ENCODE results near the gene LCN10. TPM values are rescaled to one million over a fixed set of nuclear protein-coding genes. Genes with fewer than 3 reads are reported as not detected.

The LCN10 gene
- total and polyA plus RNA-seq, 10 of the 15 experiments (the other 5 are each of a cell fraction or from before 2014, with no cell fraction given) = 0.06 to 1.3 (median 0.21) TPM; not detected in 1

DNA sequence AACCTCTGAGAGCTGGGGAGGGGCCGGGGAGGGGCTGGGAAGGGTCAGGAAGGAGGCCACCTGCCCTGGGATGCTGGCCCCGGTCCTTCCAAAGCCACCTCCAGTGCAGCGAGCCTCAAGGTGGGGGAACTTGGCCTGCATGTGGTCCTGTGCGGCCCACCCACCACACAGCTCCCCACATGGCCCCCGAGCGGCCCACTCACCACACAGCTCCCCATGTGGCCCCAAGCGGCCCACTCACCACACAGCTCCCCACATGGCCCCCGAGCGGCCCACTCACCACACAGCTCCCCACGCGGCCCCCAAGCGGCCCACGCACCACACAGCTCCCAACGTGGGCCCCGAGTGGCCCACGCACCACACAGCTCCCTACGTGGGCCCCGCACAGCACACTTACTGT, 2.0 kb upstream of the LCN10 start:
- 22% methylated on average over 17 of the region's 18 CpGs for WGBS (ENCODE audit: insufficient coverage, insufficient replicate concordance, low lambda C conversion rate, missing lambda C conversion rate)
- H3K4me1 ChIP-seq (ENCODE audit: control insufficient read depth, insufficient read depth, low read length) = peaks cover 15% of the 10 kb centered on the region
- H3K4me2 ChIP-seq (ENCODE audit: control insufficient read depth, insufficient read depth) = no peak overlapping the region
- no peak overlapping the region for H3K27ac ChIP-seq (ENCODE audit: control insufficient read depth, insufficient read depth)
- FAIRE-seq (no peak), ATAC-seq (no peak), DNase-seq (ENCODE audit: low read depth, low spot score) (no peak)
- H3K9ac ChIP-seq (ENCODE audit: control insufficient read depth, insufficient read depth, low read length) = no peak overlapping the region
- ChIA-PET SMC1A (ENCODE audit: uncharacterized antibody, unreplicated experiment) (no interaction called here), POLR2A (no interaction called here), RAD21 (ENCODE audit: unreplicated experiment) (interaction anchor here (1.0 kb wide), 1 partner anchor 16 kb away, joined by 3 read pairs; no protein-coding TSS in a partner anchor), CTCF (interaction anchor here (0.5 kb wide), 1 partner anchor 256 kb away, joined by 3 read pairs; no protein-coding TSS in a partner anchor)
- H3K79me2 ChIP-seq (ENCODE audit: control insufficient read depth, insufficient read depth, low read length) = no peaks in the 10 kb centered on the region
- no peaks in the 10 kb centered on the region for H3K36me3 ChIP-seq (ENCODE audit: control insufficient read depth in 2 of 2, insufficient read depth in 2 of 2, low read length in 1 of 2)
- intact Hi-C loops (cut with micrococcal nuclease; ENCODE audit: unreplicated experiment) = no loop called here
- no peaks in the 10 kb centered on the region for H3K9me3 ChIP-seq (replicated peaks; ENCODE audit: control insufficient read depth, insufficient read depth, low read length)
- no peak for TF ChIP-seq SMAD1 (IDR thresholded peaks at IDR 0.05; ENCODE audit: low read depth, partially characterized antibody)
- no peak for TF ChIP-seq MTA2 (IDR thresholded peaks at IDR 0.05; ENCODE audit: low read depth)
- no peak for TF ChIP-seq TAF1 (IDR thresholded peaks at IDR 0.05; ENCODE audit: borderline replicate concordance, low read depth, low read length)
- TF ChIP-seq SRF (IDR thresholded peaks at IDR 0.05; ENCODE audit: low read depth in 2 of 2, low read length in 2 of 2) = no peak
- BruUV-seq (replicated peaks) = no TSS peak
- no peak overlapping the region for H3K4me3 ChIP-seq
- peaks cover 0 to 8% of the 10 kb centered on the region in 2 experiments; a peak in 3 of 4 replicates for H3K27me3 ChIP-seq (replicated peaks in 1 of 2; ENCODE audit: control insufficient read depth in 2 of 2, insufficient read depth in 2 of 2, low read length in 1 of 2)
- in situ Hi-C loops (cut with MboI) = no loop called here
- no peak overlapping the region for H2AFZ ChIP-seq (ENCODE audit: control insufficient read depth, low read depth, low read length)
- no peaks in the 10 kb centered on the region for H4K20me1 ChIP-seq (ENCODE audit: control insufficient read depth, insufficient read depth)

DNA sequence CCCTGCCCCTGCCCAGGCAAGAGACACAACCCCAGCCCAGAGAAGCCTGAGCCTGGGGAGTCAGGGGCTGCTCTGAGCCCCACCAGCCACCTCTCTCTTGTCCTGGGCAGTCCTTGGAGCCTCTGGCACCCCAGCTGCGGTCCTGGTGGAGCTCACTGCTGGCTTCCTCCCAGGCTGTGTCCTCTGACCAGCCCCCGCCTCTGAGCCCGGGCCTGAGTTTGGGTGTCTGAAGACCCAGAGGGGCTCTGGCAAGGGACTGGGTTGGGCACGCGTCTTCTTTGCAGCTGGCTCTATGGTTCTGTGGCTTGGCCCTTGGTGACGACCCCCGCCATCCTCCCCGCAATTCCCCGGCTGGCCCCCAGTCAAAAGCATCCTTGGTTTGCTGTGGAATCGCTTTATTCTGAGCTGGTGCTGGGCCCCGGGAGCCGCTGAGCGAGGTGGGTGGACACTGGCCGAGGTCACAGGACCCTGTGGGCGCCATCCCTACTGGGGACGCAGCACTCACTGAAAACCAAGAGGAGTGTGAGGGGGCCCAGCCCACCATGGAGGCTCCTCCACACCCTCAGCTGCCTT, 985 bp upstream of the LCN10 start:
- intact Hi-C loops (cut with micrococcal nuclease; ENCODE audit: unreplicated experiment) (no loop called here), in situ Hi-C loops (cut with MboI) (no loop called here)
- Histone ChIP-seq H3K9ac (ENCODE audit: control insufficient read depth, insufficient read depth, low read length) (no peak overlapping the region), H3K27me3 (replicated peaks in 1 of 2; ENCODE audit: control insufficient read depth in 2 of 2, insufficient read depth in 2 of 2, low read length in 1 of 2) (peaks cover 0 to 8% of the 10 kb centered on the region in 2 experiments; a peak in 3 of 4 replicates), H3K4me2 (ENCODE audit: control insufficient read depth, insufficient read depth) (no peak overlapping the region), H3K4me3 (no peak overlapping the region), H3K4me1 (ENCODE audit: control insufficient read depth, insufficient read depth, low read length) (peaks cover 15% of the 10 kb centered on the region), H4K20me1 (ENCODE audit: control insufficient read depth, insufficient read depth) (no peaks in the 10 kb centered on the region), H3K27ac (ENCODE audit: control insufficient read depth, insufficient read depth) (no peak overlapping the region), H3K79me2 (ENCODE audit: control insufficient read depth, insufficient read depth, low read length) (no peaks in the 10 kb centered on the region), H3K36me3 (ENCODE audit: control insufficient read depth in 2 of 2, insufficient read depth in 2 of 2, low read length in 1 of 2) (no peaks in the 10 kb centered on the region), H2AFZ (ENCODE audit: control insufficient read depth, low read depth, low read length) (no peak overlapping the region), H3K9me3 (replicated peaks; ENCODE audit: control insufficient read depth, insufficient read depth, low read length) (no peaks in the 10 kb centered on the region)
- RAD21 ChIA-PET (ENCODE audit: unreplicated experiment) = interaction anchor here (1.2 kb wide), 1 partner anchor 14 kb away, joined by 3 read pairs; no protein-coding TSS in a partner anchor
- no TSS peak for BruUV-seq (replicated peaks)
- CTCF ChIA-PET = no interaction called here
- WGBS (ENCODE audit: insufficient coverage, insufficient replicate concordance, low lambda C conversion rate, missing lambda C conversion rate) = 51% methylated on average over 16 of the region's 16 CpGs
- no peak for ATAC-seq
- DNase-seq (ENCODE audit: low read depth, low spot score) = no peak
- SMC1A ChIA-PET (ENCODE audit: uncharacterized antibody, unreplicated experiment) = no interaction called here
- POLR2A ChIA-PET = no interaction called here
- no peak for FAIRE-seq
- TF ChIP-seq, protein P1, sequence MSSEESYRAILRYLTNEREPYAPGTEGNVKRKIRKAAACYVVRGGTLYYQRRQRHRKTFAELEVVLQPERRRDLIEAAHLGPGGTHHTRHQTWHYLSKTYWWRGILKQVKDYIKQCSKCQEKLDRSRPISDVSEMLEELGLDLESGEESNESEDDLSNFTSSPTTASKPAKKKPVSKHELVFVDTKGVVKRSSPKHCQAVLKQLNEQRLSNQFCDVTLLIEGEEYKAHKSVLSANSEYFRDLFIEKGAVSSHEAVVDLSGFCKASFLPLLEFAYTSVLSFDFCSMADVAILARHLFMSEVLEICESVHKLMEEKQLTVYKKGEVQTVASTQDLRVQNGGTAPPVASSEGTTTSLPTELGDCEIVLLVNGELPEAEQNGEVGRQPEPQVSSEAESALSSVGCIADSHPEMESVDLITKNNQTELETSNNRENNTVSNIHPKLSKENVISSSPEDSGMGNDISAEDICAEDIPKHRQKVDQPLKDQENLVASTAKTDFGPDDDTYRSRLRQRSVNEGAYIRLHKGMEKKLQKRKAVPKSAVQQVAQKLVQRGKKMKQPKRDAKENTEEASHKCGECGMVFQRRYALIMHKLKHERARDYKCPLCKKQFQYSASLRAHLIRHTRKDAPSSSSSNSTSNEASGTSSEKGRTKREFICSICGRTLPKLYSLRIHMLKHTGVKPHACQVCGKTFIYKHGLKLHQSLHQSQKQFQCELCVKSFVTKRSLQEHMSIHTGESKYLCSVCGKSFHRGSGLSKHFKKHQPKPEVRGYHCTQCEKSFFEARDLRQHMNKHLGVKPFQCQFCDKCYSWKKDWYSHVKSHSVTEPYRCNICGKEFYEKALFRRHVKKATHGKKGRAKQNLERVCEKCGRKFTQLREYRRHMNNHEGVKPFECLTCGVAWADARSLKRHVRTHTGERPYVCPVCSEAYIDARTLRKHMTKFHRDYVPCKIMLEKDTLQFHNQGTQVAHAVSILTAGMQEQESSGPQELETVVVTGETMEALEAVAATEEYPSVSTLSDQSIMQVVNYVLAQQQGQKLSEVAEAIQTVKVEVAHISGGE (CRISPR knock-in tag; IDR thresholded peaks at IDR 0.05) = no peak
- TF ChIP-seq NR2C1 (IDR thresholded peaks at IDR 0.05) (no peak), NR2F1 (conservative IDR thresholded peaks at IDR 0.05) (no peak), MEF2B (IDR thresholded peaks at IDR 0.05; ENCODE audit: partially characterized antibody, poor library complexity, severe bottlenecking) (no peak), GATAD2B (conservative IDR thresholded peaks at IDR 0.05; ENCODE audit: low read depth) (no peak)
- TF ChIP-seq, protein P2, sequence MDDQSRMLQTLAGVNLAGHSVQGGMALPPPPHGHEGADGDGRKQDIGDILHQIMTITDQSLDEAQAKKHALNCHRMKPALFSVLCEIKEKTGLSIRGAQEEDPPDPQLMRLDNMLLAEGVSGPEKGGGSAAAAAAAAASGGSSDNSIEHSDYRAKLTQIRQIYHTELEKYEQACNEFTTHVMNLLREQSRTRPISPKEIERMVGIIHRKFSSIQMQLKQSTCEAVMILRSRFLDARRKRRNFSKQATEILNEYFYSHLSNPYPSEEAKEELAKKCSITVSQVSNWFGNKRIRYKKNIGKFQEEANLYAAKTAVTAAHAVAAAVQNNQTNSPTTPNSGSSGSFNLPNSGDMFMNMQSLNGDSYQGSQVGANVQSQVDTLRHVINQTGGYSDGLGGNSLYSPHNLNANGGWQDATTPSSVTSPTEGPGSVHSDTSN (IDR thresholded peaks at IDR 0.05; ENCODE audit: insufficient replicate concordance, low read depth, low read length) = no peak

All from GM12878 (cell line).